BE2C (cell line): ENCODE data around the gene PLEKHO2. TPM values are rescaled to one million over a fixed set of nuclear protein-coding genes. Genes with fewer than 3 reads are reported as not detected.
"Not testable (repeated sequence)": the region's sequence is repeated elsewhere in the genome, so short reads cannot be mapped to it uniquely, and the experiment has no call there.

Source experiments
- DNase-seq: peaks from one replicate; pipeline ENCODE4 v3.0.0-alpha.2; 2020
- H3K27me3 ChIP-seq: fragments of 250-450 bp; sonication (Bioruptor Pico); 2 replicates; pipeline ENCODE4 v1.5.1; 2020; ENCODE audit warnings: mild to moderate bottlenecking
- H3K36me3 ChIP-seq: fragments of 250-450 bp; sonication (Bioruptor Pico); 2 replicates; pipeline ENCODE4 v1.5.1; 2020; ENCODE audit warnings: mild to moderate bottlenecking
- H3K4me1 ChIP-seq: fragments of 250-450 bp; sonication (Bioruptor Pico); 2 replicates; pipeline ENCODE4 v1.5.1; 2020
- H3K4me3 ChIP-seq: 2 replicates; pipeline ENCODE4 v1.5.1; 2011; ENCODE audit warnings: low read depth, low read length
- H3K9me3 ChIP-seq: fragments of 250-450 bp; sonication (Bioruptor Pico); 2 replicates; pipeline ENCODE4 v1.5.1; 2020
- CTCF ChIP-seq: IDR thresholded peaks from 2 replicates; pipeline ENCODE4 v1.5.1; 2012; ENCODE audit warnings: mild to moderate bottlenecking, low read depth, low read length
- polyA plus RNA-seq: library from polyadenylated mRNA; unstranded; fragments of >200 nt; gene quantifications from one replicate; pipeline ENCODE4 v1.2.1, GENCODE V29; 2012; ENCODE audit warnings: low read depth, missing spikeins; ENCODE audit not compliant: insufficient read length, insufficient read depth

PLEKHO2 gene
- 7.2 TPM for polyA plus RNA-seq

- peak; percentile 97 for DNase-seq
- Histone ChIP-seq H3K4me1 (peaks cover 10% of the 10 kb centered on the region), H3K36me3 (no peaks in the 10 kb centered on the region), H3K9me3 (no peaks in the 10 kb centered on the region), H3K27me3 (no peaks in the 10 kb centered on the region), H3K4me3 (peak within 1 kb of the TSS; percentile 90)
- peak; percentile 14; the same call in 1 of the 2 replicates for TF ChIP-seq CTCF
These were observed at the start of gene PLEKHO2 for GRCh38 chr15:64841344-64842095. Gene PLEKHO2, plus strand, starts transcription at chr15:64841915. Its CDS starts 102 bp downstream, at chr15:64842017.

GRCh38 chr15:64792282-64792681 lies 49.4 kb upstream of the PLEKHO2 start:
- H3K36me3 ChIP-seq = no peaks in the 10 kb centered on the region
- no peak overlapping the region for H3K4me3 ChIP-seq
- H3K9me3 ChIP-seq = no peaks in the 10 kb centered on the region
- H3K4me1 ChIP-seq = no peaks in the 10 kb centered on the region
- no peak for TF ChIP-seq CTCF
- no peaks in the 10 kb centered on the region for H3K27me3 ChIP-seq
- no peak for DNase-seq

- not testable (repeated sequence) for H3K9me3 ChIP-seq, DNase-seq, H3K4me3 ChIP-seq, H3K27me3 ChIP-seq, H3K36me3 ChIP-seq, H3K4me1 ChIP-seq
These were observed 46.4 kb upstream of the PLEKHO2 start for GRCh38 chr15:64795299-64795698.

GRCh38 chr15:64795921-64796320 lies 45.8 kb upstream of the PLEKHO2 start:
- DNase-seq, H3K9me3 ChIP-seq: not testable (repeated sequence)

GRCh38 chr15:64798905-64799304 lies 42.8 kb upstream of the PLEKHO2 start:
- H3K9me3 ChIP-seq, H3K27me3 ChIP-seq, H3K4me3 ChIP-seq, H3K36me3 ChIP-seq, H3K4me1 ChIP-seq, DNase-seq: not testable (repeated sequence)

More at GRCh38 chr15:64795921-64796320, 45.8 kb upstream of the PLEKHO2 start:
- H3K27me3 ChIP-seq, H3K4me3 ChIP-seq, H3K36me3 ChIP-seq, H3K4me1 ChIP-seq: not testable (repeated sequence)

GRCh38 chr15:64800476-64800875 lies 41.2 kb upstream of the PLEKHO2 start:
- Histone ChIP-seq H3K9me3 (no peaks in the 10 kb centered on the region), H3K27me3 (no peaks in the 10 kb centered on the region), H3K4me1 (peaks cover 3% of the 10 kb centered on the region; the same call in 1 of the 2 replicates), H3K4me3 (no peak overlapping the region), H3K36me3 (no peaks in the 10 kb centered on the region)
- DNase-seq = no peak
- TF ChIP-seq CTCF = no peak

- TF ChIP-seq CTCF = no peak
- Histone ChIP-seq H3K4me1 (peaks cover 3% of the 10 kb centered on the region; the same call in 1 of the 2 replicates), H3K4me3 (no peak overlapping the region), H3K36me3 (no peaks in the 10 kb centered on the region), H3K9me3 (no peaks in the 10 kb centered on the region), H3K27me3 (no peaks in the 10 kb centered on the region)
- DNase-seq = no peak
These were observed 38.2 kb upstream of the PLEKHO2 start for GRCh38 chr15:64803526-64803925.

GRCh38 chr15:64804619-64805018 lies 37.1 kb upstream of the PLEKHO2 start:
- H3K4me3 ChIP-seq = no peak overlapping the region
- no peak for TF ChIP-seq CTCF

More at GRCh38 chr15:64804619-64805018, 37.1 kb upstream of the PLEKHO2 start:
- no peaks in the 10 kb centered on the region for H3K9me3 ChIP-seq
- no peaks in the 10 kb centered on the region for H3K36me3 ChIP-seq
- H3K4me1 ChIP-seq = peaks cover 3% of the 10 kb centered on the region; the same call in 1 of the 2 replicates
- H3K27me3 ChIP-seq = no peaks in the 10 kb centered on the region
- DNase-seq = no peak
